Right atrium auricular region (tissue), 2 donors: ENCODE results near the gene MYORG. TPM values are rescaled to one million over a fixed set of nuclear protein-coding genes. Genes with fewer than 3 reads are reported as not detected.

ENCODE experiments used
- DNase-seq: peaks from one replicate; pipeline ENCODE4 v3.0.0-alpha.2; 2019; ENCODE audit warnings: low spot score
- H3K27ac ChIP-seq, 2 donors: fragments of 200-600 bp; sonication (generic); 1 replicate in 1 of 2; 2 replicates in 1 of 2; pipeline ENCODE4 v1.5.1; 2016 to 2019
- H3K27me3 ChIP-seq, 2 donors: fragments of 200-600 bp; sonication (generic); one replicate each; pipeline versions ENCODE4 v1.5.1 to v1.6.0; 2017 to 2019
- H3K36me3 ChIP-seq: fragments of 200-600 bp; sonication (generic); one replicate; pipeline ENCODE4 v1.5.1; 2016
- H3K4me1 ChIP-seq, 2 donors: fragments of 200-600 bp; sonication (generic); one replicate each; pipeline versions ENCODE4 v1.5.1 to v1.6.0; 2017 to 2019
- H3K4me3 ChIP-seq, 2 donors: fragments of 200-600 bp; sonication (generic); 1 replicate in 1 of 2; 2 replicates in 1 of 2; pipeline ENCODE4 v1.5.1; 2017 to 2019; ENCODE audit warnings: mild to moderate bottlenecking in 1 of 2, moderate library complexity in 1 of 2
- H3K9me3 ChIP-seq, 2 donors: fragments of 200-600 bp; sonication (generic); one replicate each; pipeline ENCODE4 v1.5.1; 2019
- total RNA-seq, 2 donors: library from RNA; depleted of rRNA; stranded (reverse); fragments of >200 nt; gene quantifications; one replicate each; pipeline ENCODE4 v1.1.0, GENCODE V29; 2016
- TF ChIP-seq, protein P1 (sequence below), 2 donors: fragments of 200-600 bp; sonication (generic); IDR thresholded peaks; one replicate each; pipeline ENCODE4 v1.5.1; 2019; ENCODE audit warnings: antibody characterized with exemption in 2 of 2

The MYORG gene
- total RNA-seq, 2 donors from 2014 or later = 5.4 to 7.4 TPM

DNA sequence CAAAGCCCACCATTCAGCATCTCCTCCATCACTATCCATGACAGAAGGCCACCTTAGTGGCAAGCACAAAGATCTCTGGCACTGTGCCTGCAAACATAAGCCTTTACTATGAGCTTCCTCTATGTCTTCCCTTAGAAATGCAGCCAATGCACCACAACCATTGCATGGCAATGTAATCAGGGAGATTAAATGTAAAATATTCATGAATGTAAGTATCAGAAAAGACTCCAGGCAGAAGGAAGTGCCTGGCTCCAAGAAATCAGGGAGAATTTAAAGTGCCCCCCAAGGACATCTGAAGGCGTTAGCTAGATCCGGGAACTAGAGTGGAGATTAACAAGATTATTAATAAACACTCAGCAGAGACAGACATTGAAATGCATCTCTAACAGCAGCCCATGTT is 32.5 kb upstream of the MYORG start:
- Histone ChIP-seq H3K36me3 (peaks cover 17% of the 10 kb centered on the region), H3K9me3 (no peaks in the 10 kb centered on the region), H3K4me3 (no peak overlapping the region), H3K27ac (no peak overlapping the region), H3K27me3 (no peaks in the 10 kb centered on the region), H3K4me1 (no peaks in the 10 kb centered on the region)
- TF ChIP-seq, protein P1, sequence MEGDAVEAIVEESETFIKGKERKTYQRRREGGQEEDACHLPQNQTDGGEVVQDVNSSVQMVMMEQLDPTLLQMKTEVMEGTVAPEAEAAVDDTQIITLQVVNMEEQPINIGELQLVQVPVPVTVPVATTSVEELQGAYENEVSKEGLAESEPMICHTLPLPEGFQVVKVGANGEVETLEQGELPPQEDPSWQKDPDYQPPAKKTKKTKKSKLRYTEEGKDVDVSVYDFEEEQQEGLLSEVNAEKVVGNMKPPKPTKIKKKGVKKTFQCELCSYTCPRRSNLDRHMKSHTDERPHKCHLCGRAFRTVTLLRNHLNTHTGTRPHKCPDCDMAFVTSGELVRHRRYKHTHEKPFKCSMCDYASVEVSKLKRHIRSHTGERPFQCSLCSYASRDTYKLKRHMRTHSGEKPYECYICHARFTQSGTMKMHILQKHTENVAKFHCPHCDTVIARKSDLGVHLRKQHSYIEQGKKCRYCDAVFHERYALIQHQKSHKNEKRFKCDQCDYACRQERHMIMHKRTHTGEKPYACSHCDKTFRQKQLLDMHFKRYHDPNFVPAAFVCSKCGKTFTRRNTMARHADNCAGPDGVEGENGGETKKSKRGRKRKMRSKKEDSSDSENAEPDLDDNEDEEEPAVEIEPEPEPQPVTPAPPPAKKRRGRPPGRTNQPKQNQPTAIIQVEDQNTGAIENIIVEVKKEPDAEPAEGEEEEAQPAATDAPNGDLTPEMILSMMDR (IDR thresholded peaks at IDR 0.05) = no peak
- no peak for DNase-seq

DNA sequence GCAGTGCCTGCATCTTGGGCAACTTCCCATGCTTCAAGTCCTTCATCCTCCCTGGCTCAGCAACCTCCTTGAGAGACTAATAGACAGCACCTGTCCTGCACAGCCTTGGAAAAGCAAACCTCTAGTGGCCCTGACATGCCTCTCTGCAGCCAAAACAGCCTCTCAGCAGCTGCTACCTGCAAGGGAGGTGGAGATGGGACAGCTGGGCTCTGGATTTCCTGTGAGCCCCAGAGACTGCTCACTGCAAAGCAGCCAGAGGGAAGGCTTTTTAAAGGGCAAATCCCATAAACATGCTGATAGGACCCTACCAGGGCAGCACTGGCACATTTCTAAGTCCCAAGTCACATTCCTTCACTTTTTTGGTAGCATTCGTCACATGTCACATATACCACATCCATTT is 31.5 kb upstream of the MYORG start:
- Histone ChIP-seq H3K4me1 (no peaks in the 10 kb centered on the region), H3K4me3 (no peak overlapping the region), H3K9me3 (no peaks in the 10 kb centered on the region), H3K27ac (no peak overlapping the region), H3K27me3 (no peaks in the 10 kb centered on the region), H3K36me3 (peaks cover 21% of the 10 kb centered on the region)
- no peak for DNase-seq
- TF ChIP-seq, protein P1 (IDR thresholded peaks at IDR 0.05) = no peak

DNA sequence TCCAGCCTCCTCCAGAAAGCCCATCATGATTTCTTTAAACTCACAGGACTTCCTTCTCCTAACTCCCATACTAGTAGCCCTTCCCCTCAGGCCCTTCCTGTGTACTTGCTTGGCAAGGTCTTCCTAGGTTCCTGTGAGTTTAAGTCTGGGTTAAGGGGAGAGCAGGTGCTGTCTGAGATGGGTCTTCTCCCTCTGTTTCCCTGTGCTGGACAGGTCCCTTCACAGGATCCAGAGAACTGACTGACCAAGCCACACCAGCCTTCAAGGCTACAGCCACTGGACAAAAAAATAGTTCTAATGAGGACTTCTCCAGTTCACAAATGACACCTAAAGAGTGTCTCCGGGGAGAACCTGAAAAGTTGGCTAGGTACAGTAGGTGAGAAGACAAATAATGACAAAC is 29.5 kb upstream of the MYORG start:
- Histone ChIP-seq H3K9me3 (no peaks in the 10 kb centered on the region), H3K4me1 (no peaks in the 10 kb centered on the region), H3K27ac (no peak overlapping the region), H3K36me3 (peaks cover 41% of the 10 kb centered on the region), H3K4me3 (no peak overlapping the region), H3K27me3 (no peaks in the 10 kb centered on the region)
- no peak for DNase-seq
- TF ChIP-seq, protein P1 (IDR thresholded peaks at IDR 0.05) = no peak

DNA sequence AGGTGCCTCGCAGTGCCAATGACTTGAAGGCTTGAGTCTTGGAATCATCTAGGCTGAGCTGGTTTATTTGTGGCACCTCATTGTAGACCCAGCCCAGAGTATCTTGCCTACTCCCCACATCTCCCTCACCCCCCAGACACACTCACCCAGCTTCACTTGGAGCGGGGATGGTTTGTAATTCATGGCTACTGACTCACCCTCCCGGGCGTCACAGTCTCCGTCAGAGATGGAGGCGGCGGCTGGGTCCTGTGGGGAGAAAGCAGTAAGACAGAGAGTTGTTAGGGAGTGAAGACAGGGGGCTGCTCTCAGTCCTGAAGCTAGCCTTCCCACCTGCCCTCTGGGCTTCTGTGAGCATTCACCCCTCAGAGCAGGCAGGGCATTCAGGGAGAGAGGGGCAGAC is 29.0 kb upstream of the MYORG start:
- no peak overlapping the region for H3K27ac ChIP-seq
- H3K4me1 ChIP-seq = no peaks in the 10 kb centered on the region
- no peak for DNase-seq
- TF ChIP-seq, protein P1 (IDR thresholded peaks at IDR 0.05) = no peak
- H3K27me3 ChIP-seq = no peaks in the 10 kb centered on the region
- peaks cover 46% of the 10 kb centered on the region for H3K36me3 ChIP-seq
- no peaks in the 10 kb centered on the region for H3K9me3 ChIP-seq
- H3K4me3 ChIP-seq = no peak overlapping the region

DNA sequence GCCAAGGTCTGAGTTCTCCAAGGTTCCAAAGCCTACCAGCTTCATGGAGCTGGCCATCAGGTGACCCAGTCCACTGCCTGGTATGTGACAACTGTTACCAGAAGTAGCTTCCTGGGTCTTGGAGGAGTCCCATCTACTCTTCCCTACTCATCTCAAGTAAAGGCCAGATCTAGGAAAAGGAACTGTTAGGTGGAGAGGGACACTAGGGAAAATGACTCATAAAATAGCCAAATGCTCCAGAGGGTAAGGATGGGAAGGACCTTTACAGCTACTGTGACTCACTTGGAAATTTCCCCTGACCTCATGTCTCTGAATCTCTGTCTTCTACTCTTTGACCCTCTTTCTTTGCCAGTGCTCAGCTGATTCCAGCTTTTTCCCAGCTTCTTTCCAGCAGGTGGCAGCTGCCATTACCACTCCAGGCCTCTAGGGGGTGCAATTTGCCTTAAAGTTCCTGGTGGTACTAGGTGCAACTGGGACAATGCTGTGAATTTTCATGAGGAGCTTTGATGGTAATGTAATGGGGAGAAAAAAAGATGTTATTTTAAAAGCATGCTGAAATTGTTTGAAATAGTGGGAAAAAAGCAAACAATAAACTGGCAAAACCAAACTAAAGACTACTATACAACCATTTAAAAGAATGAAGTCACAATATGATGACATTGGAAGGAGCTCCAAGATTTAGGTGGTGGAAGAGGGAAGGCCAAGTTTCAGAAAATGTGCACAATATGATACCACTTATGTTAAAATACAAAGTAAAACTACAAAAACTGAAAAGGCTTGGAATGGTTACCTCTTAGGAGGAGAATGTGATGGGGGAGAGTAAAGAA is 27.1 kb upstream of the MYORG start:
- Histone ChIP-seq H3K4me1 (no peaks in the 10 kb centered on the region), H3K36me3 (peaks cover 63% of the 10 kb centered on the region), H3K9me3 (no peaks in the 10 kb centered on the region), H3K27me3 (no peaks in the 10 kb centered on the region), H3K27ac (no peak overlapping the region), H3K4me3 (no peak overlapping the region)
- peak; percentile 84 for DNase-seq
- TF ChIP-seq, protein P1 (IDR thresholded peaks at IDR 0.05) = peak; percentile 90 to 96
